Loucy (cell line): Measurements from ENCODE around the gene ELN.

Experiments used
- H2AFZ ChIP-seq: fragments of 200-600 bp; sonication (generic); 2 replicates; pipeline ENCODE4 v1.6.0; 2016; ENCODE audit warnings: antibody characterized with exemption, mild to moderate bottlenecking, low read length, moderate library complexity
- H3F3A ChIP-seq: fragments of 200-600 bp; 2 replicates; pipeline ENCODE4 v1.6.0; 2016; ENCODE audit warnings: antibody characterized with exemption, low read depth, mild to moderate bottlenecking
- H3K27me3 ChIP-seq: fragments of 200-600 bp; sonication (generic); 2 replicates; pipeline ENCODE4 v1.6.1; 2014; ENCODE audit warnings: low read length, mild to moderate bottlenecking; ENCODE audit not compliant: insufficient read depth, poor library complexity, severe bottlenecking
- H3K36me3 ChIP-seq: fragments of 200-600 bp; sonication (generic); 2 replicates; pipeline ENCODE4 v1.6.1; 2016; ENCODE audit warnings: low read length; ENCODE audit not compliant: insufficient read depth
- H3K4me1 ChIP-seq: fragments of 200-600 bp; sonication (generic); 2 replicates; pipeline ENCODE4 v1.5.1; 2014; ENCODE audit warnings: low read length, mild to moderate bottlenecking; ENCODE audit not compliant: insufficient read depth, poor library complexity, severe bottlenecking
- H3K4me2 ChIP-seq: fragments of 200-600 bp; sonication (generic); 2 replicates; pipeline ENCODE4 v1.6.0; 2014; ENCODE audit warnings: antibody characterized with exemption, low read length, low read depth, mild to moderate bottlenecking; ENCODE audit not compliant: poor library complexity, severe bottlenecking
- H3K4me3 ChIP-seq: fragments of 200-600 bp; sonication (generic); 2 replicates; pipeline ENCODE4 v1.5.1; 2014; ENCODE audit warnings: low read length, mild to moderate bottlenecking, mixed read lengths; ENCODE audit not compliant: poor library complexity, severe bottlenecking
- H3K79me2 ChIP-seq: fragments of 200-600 bp; sonication (generic); 2 replicates; pipeline ENCODE4 v1.6.1; 2014; ENCODE audit warnings: low read length; ENCODE audit not compliant: insufficient read depth
- H3K9ac ChIP-seq: fragments of 200-600 bp; sonication (generic); 2 replicates; pipeline ENCODE4 v1.6.0; 2014; ENCODE audit warnings: mild to moderate bottlenecking, low read depth, low read length, moderate library complexity; ENCODE audit not compliant: poor library complexity, severe bottlenecking
- H3K9me2 ChIP-seq: fragments of 200-600 bp; sonication (generic); replicated peaks from 2 replicates; pipeline ENCODE4 v1.6.1; 2016; ENCODE audit warnings: low read depth, low read length, mixed read lengths
- H3K9me3 ChIP-seq: fragments of 200-600 bp; sonication (generic); 2 replicates; pipeline ENCODE4 v1.6.1; 2014; ENCODE audit warnings: mild to moderate bottlenecking, antibody characterized with exemption, low read length, low read depth; ENCODE audit not compliant: insufficient read depth
- H4K20me1 ChIP-seq: fragments of 200-600 bp; sonication (generic); 2 replicates; pipeline ENCODE4 v1.6.0; 2014; ENCODE audit warnings: antibody characterized with exemption, low read length, mild to moderate bottlenecking; ENCODE audit not compliant: insufficient read depth, poor library complexity, severe bottlenecking
- EZH2phosphoT487 ChIP-seq: fragments of 200-600 bp; IDR thresholded peaks from 2 replicates; pipeline ENCODE4 v1.6.1; 2018; ENCODE audit warnings: antibody characterized with exemption, mild to moderate bottlenecking, moderate library complexity, borderline replicate concordance
- TF ChIP-seq, protein P1 (sequence below): fragments of 200-600 bp; sonication (generic); conservative IDR thresholded peaks from 2 replicates; pipeline ENCODE4 v1.5.1; 2014; ENCODE audit warnings: mild to moderate bottlenecking, antibody characterized with exemption, low read length

The ELN gene

GRCh38 chr7:73999664-74000435 is 28.1 kb upstream of the ELN start:
- TF ChIP-seq EZH2phosphoT487, result no peak
- TF ChIP-seq, protein P1, sequence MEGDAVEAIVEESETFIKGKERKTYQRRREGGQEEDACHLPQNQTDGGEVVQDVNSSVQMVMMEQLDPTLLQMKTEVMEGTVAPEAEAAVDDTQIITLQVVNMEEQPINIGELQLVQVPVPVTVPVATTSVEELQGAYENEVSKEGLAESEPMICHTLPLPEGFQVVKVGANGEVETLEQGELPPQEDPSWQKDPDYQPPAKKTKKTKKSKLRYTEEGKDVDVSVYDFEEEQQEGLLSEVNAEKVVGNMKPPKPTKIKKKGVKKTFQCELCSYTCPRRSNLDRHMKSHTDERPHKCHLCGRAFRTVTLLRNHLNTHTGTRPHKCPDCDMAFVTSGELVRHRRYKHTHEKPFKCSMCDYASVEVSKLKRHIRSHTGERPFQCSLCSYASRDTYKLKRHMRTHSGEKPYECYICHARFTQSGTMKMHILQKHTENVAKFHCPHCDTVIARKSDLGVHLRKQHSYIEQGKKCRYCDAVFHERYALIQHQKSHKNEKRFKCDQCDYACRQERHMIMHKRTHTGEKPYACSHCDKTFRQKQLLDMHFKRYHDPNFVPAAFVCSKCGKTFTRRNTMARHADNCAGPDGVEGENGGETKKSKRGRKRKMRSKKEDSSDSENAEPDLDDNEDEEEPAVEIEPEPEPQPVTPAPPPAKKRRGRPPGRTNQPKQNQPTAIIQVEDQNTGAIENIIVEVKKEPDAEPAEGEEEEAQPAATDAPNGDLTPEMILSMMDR, result no peak
- no peak overlapping the region for H3K4me3 ChIP-seq

DNA sequence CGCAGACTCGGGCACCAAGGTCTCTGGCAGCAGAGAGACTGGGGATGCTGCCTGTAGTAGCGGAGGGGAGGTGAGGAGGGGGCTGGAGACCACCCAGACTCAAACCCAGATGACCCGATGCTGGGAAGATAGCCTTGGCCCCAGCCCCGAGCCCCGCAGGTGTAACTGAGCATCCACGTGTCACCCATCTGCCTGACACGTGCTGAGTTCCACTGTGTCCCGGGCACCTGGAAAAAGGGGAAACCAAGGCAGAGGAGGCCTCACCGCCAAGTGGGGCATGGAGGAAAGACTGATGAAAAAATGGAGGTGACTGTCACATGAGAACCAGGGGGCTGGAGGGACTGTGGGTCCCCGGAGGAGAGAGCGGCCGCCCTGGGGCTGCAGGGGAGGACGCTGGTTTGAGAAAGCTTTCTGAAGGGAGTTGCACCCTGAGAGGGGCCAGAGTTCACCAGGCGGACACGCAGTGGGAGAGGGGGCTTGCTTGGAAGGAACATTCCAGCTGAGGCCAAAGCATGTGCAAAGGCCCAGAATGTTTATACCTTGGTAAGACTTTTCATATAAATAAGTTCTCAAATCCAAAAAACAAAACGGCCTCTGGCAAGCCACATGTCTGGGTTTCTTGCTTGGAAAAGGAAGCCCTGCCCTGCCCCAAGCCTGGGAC is 27.4 kb upstream of the ELN start:
- Histone ChIP-seq H3K36me3 (no peaks in the 10 kb centered on the region), H3K79me2 (no peaks in the 10 kb centered on the region), H3K9ac (no peak overlapping the region), H3K9me2 (no peaks in the 10 kb centered on the region), H4K20me1 (no peaks in the 10 kb centered on the region), H3F3A (no peaks in the 10 kb centered on the region), H3K4me2 (no peak overlapping the region), H3K4me3 (no peak overlapping the region), H3K4me1 (peaks cover 30% of the 10 kb centered on the region), H3K27me3 (no peaks in the 10 kb centered on the region), H2AFZ (no peak overlapping the region), H3K9me3 (no peaks in the 10 kb centered on the region; the same call in 1 of the 2 replicates)
- no peak for TF ChIP-seq EZH2phosphoT487
- TF ChIP-seq, protein P1, result no peak

More at GRCh38 chr7:73999664-74000435, 28.1 kb upstream of the ELN start:
- Histone ChIP-seq H3K36me3 (no peaks in the 10 kb centered on the region), H3K9me3 (peaks cover 7% of the 10 kb centered on the region; the same call in 1 of the 2 replicates), H3K9me2 (no peaks in the 10 kb centered on the region), H4K20me1 (no peaks in the 10 kb centered on the region), H3K4me2 (no peak overlapping the region), H3K9ac (no peak overlapping the region), H3K27me3 (no peaks in the 10 kb centered on the region), H3F3A (no peaks in the 10 kb centered on the region), H3K79me2 (no peaks in the 10 kb centered on the region), H2AFZ (no peak overlapping the region), H3K4me1 (peaks cover 30% of the 10 kb centered on the region)

DNA sequence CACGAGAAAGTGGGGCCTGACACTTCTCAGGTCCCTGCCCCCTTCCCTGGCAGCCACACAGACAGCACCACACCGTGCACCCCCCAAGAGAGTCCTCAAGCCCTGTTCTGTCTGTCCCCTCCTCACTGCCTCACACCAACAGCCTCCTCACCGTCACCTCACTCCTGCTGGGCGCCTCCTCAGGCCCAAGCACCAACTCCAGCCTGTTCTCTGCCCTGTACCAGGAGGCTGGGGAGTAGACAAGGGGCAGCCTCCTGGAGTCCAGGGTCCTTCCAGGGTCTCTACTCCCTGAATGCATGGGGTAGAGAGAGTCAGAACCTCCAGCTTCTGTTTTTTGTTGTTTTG is 26.9 kb upstream of the ELN start:
- TF ChIP-seq, protein P1, result no peak
- TF ChIP-seq EZH2phosphoT487, result no peak
- H3K9me3 ChIP-seq, result no peaks in the 10 kb centered on the region
- no peaks in the 10 kb centered on the region for H3K9me2 ChIP-seq
- no peaks in the 10 kb centered on the region for H3K79me2 ChIP-seq
- no peak overlapping the region for H3K9ac ChIP-seq
- no peaks in the 10 kb centered on the region for H3F3A ChIP-seq
- H3K36me3 ChIP-seq, result no peaks in the 10 kb centered on the region
- no peaks in the 10 kb centered on the region for H3K27me3 ChIP-seq
- peaks cover 30% of the 10 kb centered on the region for H3K4me1 ChIP-seq
- H4K20me1 ChIP-seq, result no peaks in the 10 kb centered on the region
- no peak overlapping the region for H2AFZ ChIP-seq
- no peak overlapping the region for H3K4me2 ChIP-seq
- H3K4me3 ChIP-seq, result no peak overlapping the region
